Measurements from ENCODE around the gene BST2. TPM values are rescaled to one million over a fixed set of nuclear protein-coding genes. Genes with fewer than 3 reads are reported as not detected.

BST2 gene
- total and polyA plus RNA-seq, 2 of the 8 experiments (the other 6 are each of a cell fraction or from before 2014, with no cell fraction given): 18.1 to 72.8 TPM

DNA sequence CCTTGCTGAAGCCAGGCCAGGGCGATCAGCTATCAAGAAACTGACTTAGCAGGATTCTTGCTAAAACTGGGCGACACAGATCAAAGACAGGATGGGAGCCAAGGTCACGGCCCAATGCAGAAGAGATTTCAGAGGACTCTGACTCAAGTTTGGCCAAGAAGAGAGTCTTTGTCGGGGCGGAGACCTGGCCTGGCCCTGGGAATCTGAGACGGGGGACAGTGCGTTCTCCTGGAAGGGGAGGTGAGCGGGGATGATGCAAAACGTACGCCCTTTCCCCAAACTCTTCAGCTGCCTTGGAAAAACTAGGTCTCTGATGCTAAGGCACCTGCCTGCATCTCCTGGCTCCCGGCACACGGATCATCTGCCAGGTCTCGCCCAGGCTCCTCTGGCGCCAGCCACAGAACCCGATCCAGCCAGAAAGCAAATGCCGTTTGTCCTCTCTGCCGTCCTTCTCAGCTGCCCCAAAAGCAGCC, 24.2 kb upstream of the BST2 start (continued):
- TF ChIP-seq, protein P1, sequence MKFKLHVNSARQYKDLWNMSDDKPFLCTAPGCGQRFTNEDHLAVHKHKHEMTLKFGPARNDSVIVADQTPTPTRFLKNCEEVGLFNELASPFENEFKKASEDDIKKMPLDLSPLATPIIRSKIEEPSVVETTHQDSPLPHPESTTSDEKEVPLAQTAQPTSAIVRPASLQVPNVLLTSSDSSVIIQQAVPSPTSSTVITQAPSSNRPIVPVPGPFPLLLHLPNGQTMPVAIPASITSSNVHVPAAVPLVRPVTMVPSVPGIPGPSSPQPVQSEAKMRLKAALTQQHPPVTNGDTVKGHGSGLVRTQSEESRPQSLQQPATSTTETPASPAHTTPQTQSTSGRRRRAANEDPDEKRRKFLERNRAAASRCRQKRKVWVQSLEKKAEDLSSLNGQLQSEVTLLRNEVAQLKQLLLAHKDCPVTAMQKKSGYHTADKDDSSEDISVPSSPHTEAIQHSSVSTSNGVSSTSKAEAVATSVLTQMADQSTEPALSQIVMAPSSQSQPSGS (IDR thresholded peaks at IDR 0.05; ENCODE audit: low read length): no peak
- TF ChIP-seq TCF12 (IDR thresholded peaks at IDR 0.05; ENCODE audit: low read depth, low read length) (no peak), RNF2 (IDR thresholded peaks at IDR 0.05; ENCODE audit: borderline replicate concordance, low read depth, low read length, missing control alignments, poor library complexity, severe bottlenecking) (no peak)

Data from H1 (cell line).